ENCODE results near the gene AP3S1. TPM values are rescaled to one million over a fixed set of nuclear protein-coding genes. Genes with fewer than 3 reads are reported as not detected.

AP3S1 gene
- total RNA-seq, 2 donors from 2014 or later, result 32.0 to 163 TPM

GRCh38 chr5:115831163-115831768 lies 10.5 kb upstream of the AP3S1 start:
- TF ChIP-seq POLR2AphosphoS5 (IDR thresholded peaks at IDR 0.05), result peak; percentile 25
- TF ChIP-seq CTCF (IDR thresholded peaks at IDR 0.05), result peak in 3 of 4 experiments; percentile 51 to 62 (median 57)
- no peak for TF ChIP-seq POLR2A (IDR thresholded peaks at IDR 0.05)
- Histone ChIP-seq H3K27ac (no peak overlapping the region), H3K36me3 (no peaks in the 10 kb centered on the region), H3K9me3 (no peaks in the 10 kb centered on the region), H3K4me1 (replicated peaks) (no peaks in the 10 kb centered on the region), H3K27me3 (replicated peaks; ENCODE audit: insufficient read depth) (no peaks in the 10 kb centered on the region), H3K4me3 (no peak overlapping the region)
- no peak for DNase-seq (ENCODE audit: low spot score)
- intact Hi-C loops (cut with DNase I), result loop anchor here (10.0 kb wide), 1 partner anchor 516 kb away; no protein-coding TSS in a partner anchor
- WGBS, result 21% methylated on average over 2 of the region's 2 CpGs

DNA sequence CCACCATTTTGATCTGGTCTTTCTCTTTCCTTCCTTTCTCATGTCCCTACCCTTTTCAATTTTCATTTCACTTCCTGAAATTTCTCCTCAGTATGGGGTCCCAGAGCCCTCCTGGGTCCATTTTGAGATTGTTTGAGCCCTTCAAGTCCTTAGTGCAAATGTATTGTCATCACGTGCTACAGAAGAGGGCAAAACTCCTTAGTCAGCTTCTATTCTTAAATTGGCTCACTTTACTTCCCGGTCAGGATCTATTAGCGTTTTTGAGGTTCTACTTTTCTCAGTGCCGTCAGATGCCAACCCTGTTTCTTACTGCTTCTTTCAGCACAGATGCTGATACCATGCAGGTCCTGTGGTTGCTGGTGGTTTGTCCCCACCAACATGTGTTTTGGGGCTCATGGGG lies 6.3 kb upstream of the AP3S1 start:
- no peak for DNase-seq (ENCODE audit: low spot score)
- Histone ChIP-seq H3K4me3 (no peak overlapping the region), H3K27ac (no peak overlapping the region), H3K9me3 (no peaks in the 10 kb centered on the region), H3K4me1 (replicated peaks) (no peaks in the 10 kb centered on the region), H3K27me3 (replicated peaks; ENCODE audit: insufficient read depth) (no peaks in the 10 kb centered on the region), H3K36me3 (no peaks in the 10 kb centered on the region)
- no peak for TF ChIP-seq POLR2A (IDR thresholded peaks at IDR 0.05)
- no peak for TF ChIP-seq CTCF (IDR thresholded peaks at IDR 0.05)
- TF ChIP-seq POLR2AphosphoS5 (IDR thresholded peaks at IDR 0.05), result no peak
- intact Hi-C loops (cut with DNase I), result loop anchor here (10.0 kb wide), 1 partner anchor 521 kb away; no protein-coding TSS in a partner anchor
- WGBS, result 95% methylated on average over 4 of the region's 4 CpGs

- Histone ChIP-seq H3K27me3 (replicated peaks; ENCODE audit: insufficient read depth) (no peaks in the 10 kb centered on the region), H3K27ac (no peak overlapping the region), H3K9me3 (no peaks in the 10 kb centered on the region), H3K4me3 (no peak overlapping the region), H3K36me3 (no peaks in the 10 kb centered on the region), H3K4me1 (replicated peaks) (no peaks in the 10 kb centered on the region)
- TF ChIP-seq POLR2AphosphoS5 (IDR thresholded peaks at IDR 0.05) (no peak), POLR2A (IDR thresholded peaks at IDR 0.05) (no peak), CTCF (IDR thresholded peaks at IDR 0.05) (peak in 3 of 4 experiments; percentile 26 to 55 (median 54))
- intact Hi-C loops (cut with DNase I), result loop anchor here (10.0 kb wide), 1 partner anchor 524 kb away; no protein-coding TSS in a partner anchor
- DNase-seq (ENCODE audit: low spot score), result no peak
- WGBS, result 39% methylated on average over 10 of the region's 10 CpGs
These were observed 2.7 kb upstream of the AP3S1 start for GRCh38 chr5:115838885-115839518.

- intact Hi-C loops (cut with DNase I), result loop anchor here (2.0 to 10.0 kb wide), 3 partner anchors 24 to 296 kb away; partner anchors contain the start of genes CDO1, FEM1C and TMED7
- Histone ChIP-seq H3K27ac (peak overlapping the region; percentile 96), H3K4me3 (peak overlapping the region; percentile 86 to 91), H3K4me1 (replicated peaks) (no peaks in the 10 kb centered on the region), H3K36me3 (no peaks in the 10 kb centered on the region), H3K9me3 (no peaks in the 10 kb centered on the region), H3K27me3 (replicated peaks; ENCODE audit: insufficient read depth) (no peaks in the 10 kb centered on the region)
- TF ChIP-seq POLR2AphosphoS5 (IDR thresholded peaks at IDR 0.05) (no peak), POLR2A (IDR thresholded peaks at IDR 0.05) (no peak), CTCF (IDR thresholded peaks at IDR 0.05) (no peak)
- DNase-seq (ENCODE audit: low spot score), result no peak
- WGBS, result 2% methylated on average over 5 of the region's 5 CpGs
These were observed 862 bp upstream of the AP3S1 start for GRCh38 chr5:115840873-115841272.
